RWPE2 (cell line): ENCODE measurements around the gene DLG2.

ENCODE experiments used
- ATAC-seq: fragments of 200-7000 bp; cut with Tn5 transposase; 3 replicates; pipeline ENCODE4 v1.9.1; 2021; ENCODE audit warnings: low read depth
- DNase-seq: peaks from one replicate; pipeline ENCODE4 v3.0.0-alpha.2; 2020; ENCODE audit warnings: low spot score
- H3K27ac ChIP-seq: fragments of 450-650 bp; 2 replicates; pipeline ENCODE4 v1.5.1; 2017; ENCODE audit warnings: mild to moderate bottlenecking; ENCODE audit not compliant: poor library complexity, severe bottlenecking
- H3K27me3 ChIP-seq: fragments of 250-450 bp; sonication (Bioruptor Pico); 2 replicates; pipeline ENCODE4 v1.5.1; 2021; ENCODE audit warnings: mild to moderate bottlenecking, moderate library complexity; ENCODE audit not compliant: insufficient read depth, poor library complexity, severe bottlenecking
- H3K36me3 ChIP-seq: fragments of 250-450 bp; sonication (Bioruptor Pico); 2 replicates; pipeline ENCODE4 v1.5.1; 2020; ENCODE audit warnings: low read depth, mild to moderate bottlenecking, moderate library complexity
- H3K4me1 ChIP-seq: fragments of 250-450 bp; sonication (Bioruptor Pico); 2 replicates; pipeline ENCODE4 v1.5.1; 2021; ENCODE audit warnings: mild to moderate bottlenecking, moderate library complexity; ENCODE audit not compliant: insufficient read depth, poor library complexity, severe bottlenecking
- H3K4me3 ChIP-seq: fragments of 250-450 bp; sonication (Bioruptor Pico); 2 replicates; pipeline ENCODE4 v1.5.1; 2021; ENCODE audit warnings: mild to moderate bottlenecking, moderate library complexity; ENCODE audit not compliant: severe bottlenecking
- H3K9me3 ChIP-seq: fragments of 250-450 bp; sonication (Bioruptor Pico); 2 replicates; pipeline ENCODE4 v1.5.1; 2021; ENCODE audit warnings: mild to moderate bottlenecking, moderate library complexity; ENCODE audit not compliant: severe bottlenecking
- CTCF ChIP-seq: fragments of 450-650 bp; IDR thresholded peaks from one replicate; pipeline ENCODE4 v1.5.1; 2017; ENCODE audit warnings: mild to moderate bottlenecking, moderate library complexity; ENCODE audit not compliant: poor library complexity, severe bottlenecking

DLG2 gene

GRCh38 chr11:84224042-84224441 is 1403.1 kb downstream of the DLG2 start:
- TF ChIP-seq CTCF = no peak
- H3K9me3 ChIP-seq = no peaks in the 10 kb centered on the region
- no peak for DNase-seq
- no peak for ATAC-seq
- no peaks in the 10 kb centered on the region for H3K4me1 ChIP-seq
- H3K27me3 ChIP-seq = no peaks in the 10 kb centered on the region
- H3K36me3 ChIP-seq = no peaks in the 10 kb centered on the region
- H3K27ac ChIP-seq = no peak overlapping the region
- H3K4me3 ChIP-seq = no peak overlapping the region

- H3K36me3 ChIP-seq = no peaks in the 10 kb centered on the region
- H3K9me3 ChIP-seq = no peaks in the 10 kb centered on the region
- TF ChIP-seq CTCF = no peak
- DNase-seq = no peak
- H3K4me3 ChIP-seq = no peak overlapping the region
- ATAC-seq = no peak
- H3K4me1 ChIP-seq = no peaks in the 10 kb centered on the region
- H3K27ac ChIP-seq = no peak overlapping the region
- no peaks in the 10 kb centered on the region for H3K27me3 ChIP-seq
Observed at GRCh38 chr11:84218318-84218717, 1408.8 kb downstream of the DLG2 start.

GRCh38 chr11:84215672-84216071 is 1411.5 kb downstream of the DLG2 start:
- H3K4me1 ChIP-seq = no peaks in the 10 kb centered on the region
- H3K27ac ChIP-seq = no peak overlapping the region
- H3K36me3 ChIP-seq = no peaks in the 10 kb centered on the region
- no peak overlapping the region for H3K4me3 ChIP-seq
- no peaks in the 10 kb centered on the region for H3K9me3 ChIP-seq
- no peaks in the 10 kb centered on the region for H3K27me3 ChIP-seq
- no peak for TF ChIP-seq CTCF
- DNase-seq (no peak), ATAC-seq (no peak)

- Histone ChIP-seq H3K27ac (no peak overlapping the region), H3K36me3 (no peaks in the 10 kb centered on the region), H3K4me3 (no peak overlapping the region), H3K4me1 (no peaks in the 10 kb centered on the region), H3K27me3 (no peaks in the 10 kb centered on the region), H3K9me3 (no peaks in the 10 kb centered on the region)
- ATAC-seq = no peak
- DNase-seq = no peak
- TF ChIP-seq CTCF = no peak
Observed at GRCh38 chr11:84214557-84214956, 1412.6 kb downstream of the DLG2 start.

GRCh38 chr11:84212468-84213390 is 1414.4 kb downstream of the DLG2 start:
- no peak for ATAC-seq
- no peaks in the 10 kb centered on the region for H3K4me1 ChIP-seq
- no peaks in the 10 kb centered on the region for H3K9me3 ChIP-seq
- DNase-seq = no peak
- TF ChIP-seq CTCF = no peak
- no peak overlapping the region for H3K27ac ChIP-seq
- H3K36me3 ChIP-seq = no peaks in the 10 kb centered on the region
- no peaks in the 10 kb centered on the region for H3K27me3 ChIP-seq
- no peak overlapping the region for H3K4me3 ChIP-seq
